HepG2 (cell line): ENCODE results near the gene KDM8. TPM values are rescaled to one million over a fixed set of nuclear protein-coding genes. Genes with fewer than 3 reads are reported as not detected.

Source experiments
- ATAC-seq: fragments of 200-7000 bp; cut with Tn5 transposase; 3 replicates; pipeline ENCODE4 v1.9.1; 2020; ENCODE audit warnings: mild to moderate bottlenecking, moderate library complexity
- BruUV-seq: library from RNA; stranded (reverse); fragments of 400-500 nt; replicated peaks from 2 replicates; lab custom pipeline; 2021; lab: Mats Ljungman, UMichigan
- CTCF ChIA-PET: fragments of 300-600 bp; formaldehyde crosslinking; extraction: SDS; loops from one replicate; lab custom pipeline; 2021; ENCODE audit warnings: low total read pairs, inconsistent platforms, low intra/inter-chr PET ratio; lab: Yijun Ruan, JAX
- POLR2A ChIA-PET: fragments of 350-600 bp; sonication (Branson Sonifier 250); formaldehyde crosslinking; loops from one replicate; lab custom pipeline; 2020; ENCODE audit warnings: antibody characterized with exemption, inconsistent platforms; lab: Yijun Ruan, JAX
- DNase-seq: peaks from one replicate; pipeline ENCODE4 v3.0.0-alpha.2; 2015; ENCODE audit warnings: low spot score
- FAIRE-seq: peaks from 3 replicates; lab custom pipeline; 2011; peaks lifted over from hg19 to GRCh38; lab: Jason Lieb, UNC
- H2AFZ ChIP-seq: one replicate; pipeline ENCODE4 v1.6.1; 2011; ENCODE audit warnings: low read length, inconsistent platforms
- H3K27ac ChIP-seq: fragments of 300-600 bp; 3 replicates; pipeline ENCODE4 v1.8.0; 2011; ENCODE audit warnings: mixed run types, mild to moderate bottlenecking, mixed read lengths, low read length, inconsistent platforms; ENCODE audit not compliant: insufficient read depth; ENCODE audit errors: extremely low read length
- H3K27me3 ChIP-seq, 2 experiments: fragments of 200-600 bp in 1 of 2; 2 replicates in 1 of 2; 3 replicates in 1 of 2; pipeline versions ENCODE4 v1.6.0 to v1.8.0; 2011; ENCODE audit warnings: low read length in 2 of 2, mild to moderate bottlenecking in 2 of 2, moderate library complexity in 2 of 2, inconsistent platforms in 1 of 2; ENCODE audit not compliant: insufficient read depth in 2 of 2, control insufficient read depth in 1 of 2
- H3K36me3 ChIP-seq, 2 experiments: fragments of 200-600 bp in 1 of 2; replicated peaks in 1 of 2; 2 replicates in 1 of 2; 3 replicates in 1 of 2; pipeline versions ENCODE4 v1.5.1 to v1.8.0; 2011; ENCODE audit warnings: low read length in 2 of 2, inconsistent platforms in 1 of 2; ENCODE audit not compliant: insufficient read depth in 2 of 2, control insufficient read depth in 1 of 2
- H3K4me1 ChIP-seq: 2 replicates; pipeline ENCODE4 v1.5.1; 2012; ENCODE audit warnings: low read length, inconsistent platforms; ENCODE audit not compliant: insufficient read depth
- H3K4me2 ChIP-seq: 2 replicates; pipeline ENCODE4 v1.6.0; 2011; ENCODE audit warnings: low read depth, low read length, inconsistent platforms
- H3K4me3 ChIP-seq, 3 experiments: fragments of 200-600 bp in 1 of 3; sonication (generic), shearing (Covaris generic) in 1 of 3; replicated peaks in 1 of 3; 2 replicates each; pipeline ENCODE4 v1.5.1; 2011 to 2016; ENCODE audit warnings: low read length in 3 of 3, inconsistent platforms in 2 of 3, low read depth in 2 of 3, mild to moderate bottlenecking in 2 of 3, control low read depth in 1 of 3, mixed read lengths in 1 of 3; ENCODE audit not compliant: insufficient read depth in 1 of 3
- H3K79me2 ChIP-seq: one replicate; pipeline ENCODE4 v1.6.1; 2011; ENCODE audit warnings: low read length, inconsistent platforms; ENCODE audit not compliant: insufficient read depth
- H3K9ac ChIP-seq: 2 replicates; pipeline ENCODE4 v1.6.0; 2011; ENCODE audit warnings: mild to moderate bottlenecking, low read depth, low read length, inconsistent platforms; ENCODE audit not compliant: insufficient read depth
- H3K9me3 ChIP-seq: 2 replicates; pipeline ENCODE4 v1.5.1; 2012; ENCODE audit warnings: mild to moderate bottlenecking, low read length
- H4K20me1 ChIP-seq: 2 replicates; pipeline ENCODE4 v1.6.0; 2011; ENCODE audit warnings: inconsistent platforms, mild to moderate bottlenecking, low read length, moderate library complexity; ENCODE audit not compliant: insufficient read depth
- EZH2 ChIP-seq: conservative IDR thresholded peaks from 2 replicates; pipeline ENCODE4 v1.6.1; 2012; ENCODE audit warnings: mild to moderate bottlenecking, low read depth, low read length, moderate library complexity
- FOXA1 ChIP-seq, 2 experiments: fragments of 450-650 bp in 1 of 2; sonication (generic) in 1 of 2; formaldehyde crosslinking in 1 of 2; IDR thresholded peaks; 2 replicates each; pipeline versions ENCODE4 v1.4.0 to v1.6.1; 2016 to 2020; ENCODE audit warnings: missing genetic modification reagents in 1 of 2
- GATAD1 ChIP-seq: IDR thresholded peaks from 2 replicates; pipeline ENCODE4 v1.6.1; 2016; ENCODE audit warnings: missing genetic modification reagents, missing compliant biosample characterization
- KLF11 ChIP-seq: IDR thresholded peaks from 2 replicates; pipeline ENCODE4 v1.6.1; 2016; ENCODE audit warnings: missing compliant biosample characterization
- PHF21A ChIP-seq: sonication (generic); formaldehyde crosslinking; IDR thresholded peaks from 2 replicates; pipeline ENCODE4 v1.5.0; 2020; ENCODE audit warnings: mild to moderate bottlenecking, missing genetic modification reagents
- RNF2 ChIP-seq: fragments of 450-650 bp; conservative IDR thresholded peaks from 2 replicates; pipeline ENCODE4 v1.6.1; 2016; ENCODE audit warnings: low read depth
- ZNF17 ChIP-seq: sonication (generic); formaldehyde crosslinking; IDR thresholded peaks from 2 replicates; pipeline ENCODE4 v1.5.0; 2020; ENCODE audit warnings: mild to moderate bottlenecking, missing genetic modification reagents
- ZNF572 ChIP-seq: sonication (generic); formaldehyde crosslinking; IDR thresholded peaks from 2 replicates; pipeline ENCODE4 v1.5.1; 2020; ENCODE audit warnings: mild to moderate bottlenecking, missing genetic modification reagents
- ZNF841 ChIP-seq: sonication (generic); formaldehyde crosslinking; IDR thresholded peaks from 2 replicates; pipeline ENCODE4 v1.8.1; 2023; ENCODE audit warnings: missing genetic modification reagents, borderline replicate concordance
- ZNF879 ChIP-seq: sonication (generic); formaldehyde crosslinking; IDR thresholded peaks from 2 replicates; pipeline ENCODE4 v1.8.1; 2023; ENCODE audit warnings: missing genetic modification reagents
- WGBS: methylation state at CpG from one replicate; pipeline ENCODE4 v1.1.6; 2017; ENCODE audit warnings: low lambda C conversion rate; 5-methylcytosine and 5-hydroxymethylcytosine counted together
- in situ Hi-C: cut with HindIII; loops from 2 replicates; pipeline ENCODE4 v1.10.0; 2017; ENCODE audit warnings: low pct_unique_long_range_greater_than_20kb; ENCODE audit not compliant: extremely low pct_ligation_motif_present
- intact Hi-C: fragments of 100-400 bp; cut with micrococcal nuclease; formaldehyde crosslinking; loops from one replicate; pipeline ENCODE4 v1.10.0; 2022; ENCODE audit not compliant: unreplicated experiment
- polyA plus RNA-seq, 8 experiments: library from polyadenylated mRNA; depleted of rRNA in 3 of 8; stranded (reverse) in 7 of 8; unstranded in 1 of 8; fragments of >200 nt; fragmentation: Illumina TruSeq in 4 of 8; extraction: Trizol in 4 of 8; gene quantifications; 2 replicates each; pipeline versions ENCODE4 v1.2.1 to v1.2.3, GENCODE V29; 2011 to 2016; ENCODE audit warnings: low read depth in 4 of 8, missing spikeins in 1 of 8, mixed read lengths in 1 of 8; ENCODE audit not compliant: insufficient read depth in 1 of 8
- total RNA-seq, 5 experiments: library from RNA; depleted of rRNA; stranded (reverse); fragments of >200 nt; fragmentation: Illumina TruSeq; extraction: Trizol; gene quantifications; 2 replicates each; pipeline ENCODE4 v1.2.3, GENCODE V29; 2016; ENCODE audit warnings: low read depth in 1 of 5
- TF ChIP-seq, protein P1 (sequence below): sonication (generic); formaldehyde crosslinking; IDR thresholded peaks from 2 replicates; pipeline ENCODE4 v1.5.1; 2020; ENCODE audit warnings: missing genetic modification reagents, mild to moderate bottlenecking, borderline replicate concordance
- TF ChIP-seq, protein P2 (sequence below): sonication (generic); formaldehyde crosslinking; IDR thresholded peaks from 2 replicates; pipeline ENCODE4 v1.4.0; 2020; ENCODE audit warnings: missing genetic modification reagents, mild to moderate bottlenecking, borderline replicate concordance
- TF ChIP-seq, protein P3 (sequence below): sonication (generic); formaldehyde crosslinking; conservative IDR thresholded peaks from 2 replicates; pipeline ENCODE4 v1.4.0; 2020; ENCODE audit warnings: missing genetic modification reagents

Gene KDM8
- total and polyA plus RNA-seq, 2 of the 13 experiments (the other 11 are each of a cell fraction or from before 2014, with no cell fraction given): 3.3 to 8.6 TPM

DNA sequence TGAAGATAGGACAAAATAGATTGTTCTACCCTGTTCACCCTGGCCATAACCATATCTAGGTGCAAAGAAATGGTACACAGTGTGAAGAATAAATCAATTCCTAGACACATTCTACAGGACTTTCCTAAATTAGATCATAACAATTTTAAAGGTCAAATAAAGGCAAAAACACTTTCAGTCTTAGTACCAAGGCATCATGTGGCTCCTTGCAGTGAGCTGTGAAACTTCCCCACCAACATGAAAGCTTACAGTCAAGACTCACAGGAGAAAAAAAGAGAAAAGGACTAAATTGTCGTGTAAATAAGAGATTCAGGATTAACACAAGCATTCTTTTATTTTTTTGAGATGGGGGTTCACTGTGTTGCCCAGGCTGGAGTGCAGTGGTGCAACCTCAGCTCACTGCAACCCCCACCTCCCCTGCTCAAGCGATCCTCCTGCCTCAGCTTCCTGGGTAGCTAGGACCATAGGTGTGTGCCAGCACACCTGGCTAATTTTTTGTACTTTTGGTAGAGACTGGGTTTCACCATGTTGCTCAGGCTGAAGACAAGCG lies 51.0 kb downstream of the KDM8 start:
- DNase-seq: no peak
- H3K9me3 ChIP-seq: no peaks in the 10 kb centered on the region
- POLR2A ChIA-PET: no interaction called here
- no peak overlapping the region for H2AFZ ChIP-seq
- in situ Hi-C loops: no loop called here
- FAIRE-seq: no peak
- intact Hi-C loops: no loop called here
- H3K27ac ChIP-seq: no peak overlapping the region
- TF ChIP-seq, protein P1, sequence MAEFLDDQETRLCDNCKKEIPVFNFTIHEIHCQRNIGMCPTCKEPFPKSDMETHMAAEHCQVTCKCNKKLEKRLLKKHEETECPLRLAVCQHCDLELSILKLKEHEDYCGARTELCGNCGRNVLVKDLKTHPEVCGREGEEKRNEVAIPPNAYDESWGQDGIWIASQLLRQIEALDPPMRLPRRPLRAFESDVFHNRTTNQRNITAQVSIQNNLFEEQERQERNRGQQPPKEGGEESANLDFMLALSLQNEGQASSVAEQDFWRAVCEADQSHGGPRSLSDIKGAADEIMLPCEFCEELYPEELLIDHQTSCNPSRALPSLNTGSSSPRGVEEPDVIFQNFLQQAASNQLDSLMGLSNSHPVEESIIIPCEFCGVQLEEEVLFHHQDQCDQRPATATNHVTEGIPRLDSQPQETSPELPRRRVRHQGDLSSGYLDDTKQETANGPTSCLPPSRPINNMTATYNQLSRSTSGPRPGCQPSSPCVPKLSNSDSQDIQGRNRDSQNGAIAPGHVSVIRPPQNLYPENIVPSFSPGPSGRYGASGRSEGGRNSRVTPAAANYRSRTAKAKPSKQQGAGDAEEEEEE: no peak
- TF ChIP-seq, protein P2, sequence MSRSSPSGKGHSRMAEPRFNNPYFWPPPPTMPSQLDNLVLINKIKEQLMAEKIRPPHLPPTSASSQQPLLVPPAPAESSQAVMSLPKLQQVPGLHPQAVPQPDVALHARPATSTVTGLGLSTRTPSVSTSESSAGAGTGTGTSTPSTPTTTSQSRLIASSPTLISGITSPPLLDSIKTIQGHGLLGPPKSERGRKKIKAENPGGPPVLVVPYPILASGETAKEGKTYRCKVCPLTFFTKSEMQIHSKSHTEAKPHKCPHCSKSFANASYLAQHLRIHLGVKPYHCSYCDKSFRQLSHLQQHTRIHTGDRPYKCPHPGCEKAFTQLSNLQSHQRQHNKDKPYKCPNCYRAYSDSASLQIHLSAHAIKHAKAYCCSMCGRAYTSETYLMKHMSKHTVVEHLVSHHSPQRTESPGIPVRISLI (CRISPR knock-in tag): 0 out of 2 replicates have a peak, but pooled peaks have one; percentile 5
- TF ChIP-seq RNF2: no peak
- no peak for TF ChIP-seq ZNF879 (CRISPR knock-in tag)
- no peak overlapping the region for H3K9ac ChIP-seq
- H3K4me2 ChIP-seq: no peak overlapping the region
- 96% methylated on average over 3 of the region's 3 CpGs for WGBS
- no peaks in the 10 kb centered on the region for H4K20me1 ChIP-seq
- peaks cover 6 to 16% of the 10 kb centered on the region in 2 experiments; a peak in 4 of 5 replicates for H3K36me3 ChIP-seq
- no peak for ATAC-seq
- peaks cover 23% of the 10 kb centered on the region for H3K4me1 ChIP-seq
- no peak overlapping the region for H3K4me3 ChIP-seq
- H3K79me2 ChIP-seq: no peaks in the 10 kb centered on the region
- no TSS peak for BruUV-seq
- H3K27me3 ChIP-seq: no peaks in the 10 kb centered on the region
- CTCF ChIA-PET: no interaction called here

DNA sequence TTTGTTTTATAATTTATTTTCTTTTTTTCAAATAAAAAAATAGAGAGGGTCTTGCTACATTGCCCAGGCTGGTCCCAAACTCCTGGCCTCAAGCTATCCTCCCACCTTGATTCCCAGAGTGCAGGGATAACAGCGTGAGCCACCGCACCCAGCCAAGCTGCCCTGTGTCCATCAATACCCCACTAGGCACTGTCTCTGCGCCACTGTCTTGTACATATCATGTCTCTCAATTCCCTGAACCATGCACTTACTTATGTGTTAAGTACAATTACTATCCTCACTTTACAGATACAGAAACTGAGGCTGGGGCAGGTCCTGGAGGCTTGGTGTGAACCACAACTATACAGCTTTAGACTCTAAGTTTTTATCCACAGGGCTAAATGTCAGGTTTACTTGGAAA lies 53.5 kb downstream of the KDM8 start:
- intact Hi-C loops (no loop called here), in situ Hi-C loops (no loop called here)
- no peak overlapping the region for H3K9ac ChIP-seq
- no peak overlapping the region for H3K4me2 ChIP-seq
- H3K36me3 ChIP-seq: peaks cover 6 to 16% of the 10 kb centered on the region in 2 experiments; a peak in 4 of 5 replicates
- no peaks in the 10 kb centered on the region for H3K9me3 ChIP-seq
- POLR2A ChIA-PET: interaction anchor here (2.6 kb wide), 1 partner anchor 12 kb away, joined by 13 read pairs; the partner anchor contains the start of gene NSMCE1
- ATAC-seq: no peak
- no peak for TF ChIP-seq GATAD1 (CRISPR knock-in tag)
- no peak for TF ChIP-seq ZNF572
- no peak for TF ChIP-seq ZNF841 (CRISPR knock-in tag)
- no peak for TF ChIP-seq EZH2
- TF ChIP-seq PHF21A: no peak
- TF ChIP-seq ZNF17 (CRISPR knock-in tag): no peak
- TF ChIP-seq, protein P3, sequence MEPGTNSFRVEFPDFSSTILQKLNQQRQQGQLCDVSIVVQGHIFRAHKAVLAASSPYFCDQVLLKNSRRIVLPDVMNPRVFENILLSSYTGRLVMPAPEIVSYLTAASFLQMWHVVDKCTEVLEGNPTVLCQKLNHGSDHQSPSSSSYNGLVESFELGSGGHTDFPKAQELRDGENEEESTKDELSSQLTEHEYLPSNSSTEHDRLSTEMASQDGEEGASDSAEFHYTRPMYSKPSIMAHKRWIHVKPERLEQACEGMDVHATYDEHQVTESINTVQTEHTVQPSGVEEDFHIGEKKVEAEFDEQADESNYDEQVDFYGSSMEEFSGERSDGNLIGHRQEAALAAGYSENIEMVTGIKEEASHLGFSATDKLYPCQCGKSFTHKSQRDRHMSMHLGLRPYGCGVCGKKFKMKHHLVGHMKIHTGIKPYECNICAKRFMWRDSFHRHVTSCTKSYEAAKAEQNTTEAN: no peak
- no peak for TF ChIP-seq FOXA1 (IDR thresholded peaks at IDR 0.05)
- no peak for TF ChIP-seq FOXA1 (CRISPR knock-in tag; IDR thresholded peaks at IDR 0.05)
- TF ChIP-seq KLF11 (CRISPR knock-in tag): no peak
- TF ChIP-seq, all 625 proteins: peak for 0
- CTCF ChIA-PET: no interaction called here
- peaks cover 36% of the 10 kb centered on the region for H3K4me1 ChIP-seq
- H3K27ac ChIP-seq: no peak overlapping the region
- no peak overlapping the region for H2AFZ ChIP-seq
- H3K79me2 ChIP-seq: no peaks in the 10 kb centered on the region
- DNase-seq: no peak
- no peaks in the 10 kb centered on the region for H3K27me3 ChIP-seq
- 98% methylated on average over 3 of the region's 3 CpGs for WGBS
- no TSS peak for BruUV-seq
- no peak for FAIRE-seq
- no peaks in the 10 kb centered on the region for H4K20me1 ChIP-seq
- H3K4me3 ChIP-seq: no peak overlapping the region
